Stimulated activated CD8-positive, alpha-beta memory T cell treated with anti-CD3 and anti-CD28 coated beads, Interleukin-15, amount 100 ng/mL, for 4 hours (primary cell): ENCODE results near the gene PCGF1.

ENCODE experiments used
- DNase-seq, 2 donors: peaks; one replicate each; pipeline ENCODE4 v3.0.0-alpha.2; 2020; ENCODE audit warnings: low read depth in 2 of 2

PCGF1 gene

DNA sequence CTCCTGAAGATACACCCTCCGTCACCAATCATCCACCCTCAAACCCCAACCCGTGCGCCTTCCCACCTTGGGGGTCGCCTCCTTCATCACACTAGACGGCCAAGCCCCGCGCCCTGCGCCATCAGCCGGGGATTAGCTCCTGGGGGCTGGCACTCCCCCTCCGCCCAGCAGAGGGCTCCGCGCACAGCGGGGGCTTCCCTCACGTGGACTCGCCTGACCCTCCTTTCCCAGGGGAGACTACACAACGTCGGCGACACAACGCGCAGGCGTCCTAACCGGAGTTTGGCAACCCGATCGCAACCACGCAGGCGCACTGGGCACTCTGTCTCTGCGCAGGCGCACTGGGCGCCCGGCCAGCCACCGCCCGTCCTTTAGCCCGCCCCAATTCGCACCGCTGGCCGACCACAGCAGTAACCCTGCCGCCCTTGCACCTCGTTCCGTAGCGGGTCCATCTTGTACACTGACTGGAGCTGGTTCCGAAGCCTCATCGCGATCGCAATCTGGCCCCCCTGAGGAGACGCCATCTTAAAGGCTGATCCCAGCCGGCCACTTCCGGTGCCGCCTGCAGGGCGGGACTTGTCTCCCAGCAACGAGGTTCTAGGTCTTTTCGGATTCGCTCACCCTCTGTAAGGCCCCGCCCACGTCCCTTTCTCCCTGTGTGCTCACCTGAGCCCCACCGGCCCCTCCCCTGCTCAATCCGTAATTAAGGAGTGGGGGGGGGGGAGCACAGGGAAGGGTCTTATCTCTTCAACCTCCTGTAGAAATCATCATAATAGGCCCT lies at the start of gene PCGF1:
Gene PCGF1 (minus strand): TSS at position 551 of the 781 bp plus-strand sequence. CDS start 27 bp downstream, at position 524.
- peak; percentile 97 to 98 for DNase-seq

DNA sequence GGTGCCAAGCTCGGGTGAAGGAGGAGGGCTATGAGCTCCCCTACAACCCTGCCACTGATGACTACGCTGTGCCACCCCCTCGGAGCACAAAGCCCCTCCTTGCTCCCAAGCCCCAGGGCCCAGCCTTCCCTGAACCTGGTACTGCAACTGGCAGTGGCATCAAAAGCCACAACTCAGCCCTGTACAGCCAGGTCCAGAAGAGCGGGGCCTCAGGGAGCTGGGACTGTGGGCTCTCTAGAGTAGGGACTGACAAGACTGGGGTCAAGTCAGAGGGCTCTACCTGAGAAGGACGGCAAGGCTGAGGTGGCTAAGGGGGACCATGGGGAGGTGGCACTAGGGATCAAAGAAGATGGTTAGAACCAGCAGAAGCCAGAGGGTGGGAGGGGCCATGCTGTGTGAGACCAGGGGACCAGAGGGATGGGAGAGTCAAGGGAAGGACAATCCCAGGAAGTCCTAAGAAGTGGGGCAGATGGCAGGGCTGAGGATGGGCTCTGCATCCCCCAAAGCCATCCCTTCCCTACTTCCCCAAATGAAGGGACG lies 49.4 kb upstream of the PCGF1 start:
- no peak for DNase-seq

DNA sequence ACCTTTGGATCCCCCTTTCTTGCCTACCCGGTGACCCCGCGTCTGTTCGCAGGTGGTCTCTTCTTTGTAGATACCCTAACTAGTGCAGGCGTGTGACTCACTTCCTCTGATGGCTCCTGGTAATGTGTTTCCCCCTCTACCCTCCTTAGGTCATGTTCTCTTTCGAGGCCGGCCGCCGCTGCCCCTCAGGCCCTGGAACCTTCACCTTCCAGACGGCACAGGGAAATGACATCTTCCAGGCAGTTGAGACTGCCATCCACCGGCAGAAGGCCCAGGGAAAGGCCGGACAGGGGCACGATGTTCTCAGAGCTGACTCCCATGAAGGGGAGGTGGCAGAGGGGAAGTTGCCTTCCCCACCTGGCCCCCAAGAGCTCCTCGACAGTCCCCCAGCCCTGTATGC lies 48.7 kb upstream of the PCGF1 start:
- no peak for DNase-seq

DNA sequence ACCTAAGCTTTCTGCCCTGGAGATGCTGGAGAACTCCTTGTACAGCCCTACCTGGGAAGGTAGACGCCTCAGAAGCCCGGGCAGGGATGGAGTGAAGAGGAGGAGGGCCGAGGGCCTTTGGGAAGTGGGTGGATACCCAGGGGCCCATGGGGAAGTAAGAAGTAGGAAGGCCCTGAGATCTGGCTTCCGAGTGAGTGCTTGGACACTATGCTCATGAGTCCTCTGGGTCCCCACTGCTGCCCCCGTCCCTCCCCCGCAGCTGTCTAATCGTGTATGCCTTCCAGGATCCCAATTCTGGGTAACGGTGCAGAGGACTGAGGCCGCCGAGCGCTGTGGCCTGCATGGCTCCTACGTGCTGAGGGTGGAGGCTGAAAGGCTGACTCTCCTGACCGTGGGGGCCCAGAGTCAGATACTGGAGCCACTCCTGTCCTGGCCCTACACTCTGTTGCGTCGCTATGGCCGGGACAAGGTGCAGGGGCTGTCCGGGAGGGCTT lies 48.2 kb upstream of the PCGF1 start:
- DNase-seq = no peak

GRCh38 chr2:74554820-74555531 lies 47.5 kb upstream of the PCGF1 start:
- DNase-seq = peak in 1 of 2 donors; percentile 12

DNA sequence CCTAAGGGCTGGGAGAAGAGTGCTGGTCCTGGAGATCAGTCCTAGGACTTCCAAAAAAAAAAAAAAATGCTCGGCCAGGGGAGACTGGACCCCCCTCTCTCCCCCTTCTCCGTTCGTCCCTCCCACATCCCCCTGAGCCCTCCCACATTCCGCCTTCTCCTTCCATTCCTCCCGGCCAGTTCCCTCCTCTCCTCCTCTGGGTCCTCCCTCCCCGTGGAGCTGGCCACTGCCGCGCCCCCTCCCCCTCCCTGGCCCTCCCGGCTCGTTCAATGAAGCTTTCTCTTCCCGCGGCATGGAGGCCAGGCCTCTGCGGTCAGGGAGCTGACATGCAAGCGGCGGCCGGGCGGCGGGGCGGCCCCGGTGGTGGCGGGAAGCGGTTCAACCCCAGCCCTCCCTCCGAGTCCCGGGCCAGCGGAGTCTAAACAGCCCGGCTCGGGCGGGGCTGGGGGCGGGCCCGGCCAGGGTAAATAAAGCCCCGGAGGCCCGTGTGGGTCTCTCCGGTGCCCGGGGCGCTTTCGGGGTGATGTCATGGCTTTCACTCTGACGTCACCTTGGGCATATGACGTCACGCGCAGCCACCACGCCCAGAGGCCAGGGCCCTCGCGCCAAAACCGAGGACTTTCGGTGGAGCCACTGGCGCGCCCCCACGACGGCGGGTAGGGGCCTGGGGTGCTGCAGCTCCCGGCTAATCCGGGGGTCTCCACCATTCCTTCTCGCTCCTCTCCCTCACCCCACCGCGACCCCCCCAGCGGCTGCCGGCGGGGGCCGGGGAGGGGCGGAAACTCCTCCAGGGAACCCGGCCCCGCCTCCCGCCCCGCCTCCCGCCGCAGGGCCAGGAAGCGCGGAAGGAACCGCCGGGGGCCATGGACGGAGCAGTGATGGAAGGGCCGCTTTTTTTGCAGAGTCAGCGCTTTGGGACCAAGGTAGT lies 46.7 kb upstream of the PCGF1 start, which contains the start of the genes DOK1 and LOXL3:
Gene DOK1 (plus strand): TSS at position 829 of the 928 bp plus-strand sequence. CDS start 35 bp downstream, at position 864.
Gene LOXL3 (minus strand): TSS at position 51 of the 928 bp plus-strand sequence. CDS start 1,308 bp downstream, outside the sequence.
- DNase-seq = peak; percentile 63 to 65

GRCh38 chr2:74552914-74553811 lies 45.7 kb upstream of the PCGF1 start:
- no peak for DNase-seq

DNA sequence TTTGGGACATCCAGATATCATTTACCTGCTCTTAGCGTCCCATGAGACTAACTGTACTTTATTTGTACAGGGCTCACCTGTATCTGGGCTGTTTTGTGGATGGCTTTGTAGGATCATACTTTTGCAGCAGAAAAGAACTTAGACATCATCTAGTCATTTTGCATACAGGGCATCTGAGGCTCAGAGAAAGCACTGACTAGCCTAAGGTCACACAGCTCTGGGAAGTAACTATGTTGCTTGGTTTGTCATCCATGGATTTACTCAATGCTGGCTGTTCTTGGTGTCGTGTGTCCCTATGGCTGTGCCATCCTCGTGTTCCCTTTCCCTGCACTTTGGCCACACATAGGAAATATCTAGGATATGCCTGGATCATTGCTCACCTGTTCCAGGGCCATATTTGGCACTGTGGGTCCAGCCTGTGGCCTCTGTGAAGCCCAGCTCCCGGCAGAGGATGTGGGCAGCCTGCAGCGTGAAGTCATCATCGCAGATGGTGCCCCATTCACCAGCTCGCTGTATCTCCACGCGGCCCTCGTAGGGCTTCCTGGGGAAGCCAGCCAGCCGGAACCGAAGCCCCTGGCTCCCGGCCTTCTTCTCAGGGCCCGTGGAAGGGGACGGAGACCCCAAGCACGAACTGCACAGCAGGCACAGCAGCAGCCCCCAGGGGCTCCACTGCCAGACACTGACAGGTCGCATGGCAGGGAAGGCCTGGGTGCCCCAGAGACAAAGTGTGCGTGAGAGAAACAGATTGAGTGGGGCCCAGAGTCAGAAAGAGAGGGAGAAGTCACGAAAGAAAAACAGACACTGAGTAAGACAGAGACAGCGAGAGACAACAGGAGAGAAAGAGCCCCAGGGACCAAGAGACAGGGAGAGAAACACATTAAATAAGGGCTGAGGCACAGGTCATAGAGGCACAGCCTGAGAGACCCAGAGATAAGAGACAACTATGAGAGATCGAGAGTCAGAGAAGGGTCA lies 44.7 kb upstream of the PCGF1 start:
- DNase-seq = no peak

DNA sequence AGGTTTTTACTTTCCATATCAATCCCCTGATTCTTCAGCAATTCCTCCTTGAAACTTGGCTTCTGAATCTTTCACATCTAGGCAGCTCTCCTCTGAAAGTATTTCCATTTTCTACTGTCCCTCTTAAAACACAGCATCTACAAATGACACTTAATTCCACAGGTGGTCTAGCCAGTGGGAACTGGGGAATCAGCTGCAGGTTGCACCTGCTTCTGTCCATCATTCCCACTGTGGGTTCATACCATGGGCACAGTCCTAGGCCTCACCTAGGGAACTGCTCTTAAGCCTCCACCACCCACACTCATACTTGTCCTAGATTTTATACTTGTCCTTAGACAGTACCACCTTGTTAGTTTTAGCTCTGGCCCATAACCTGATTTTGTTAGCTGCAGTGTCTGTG lies 44.0 kb upstream of the PCGF1 start:
- DNase-seq = no peak

DNA sequence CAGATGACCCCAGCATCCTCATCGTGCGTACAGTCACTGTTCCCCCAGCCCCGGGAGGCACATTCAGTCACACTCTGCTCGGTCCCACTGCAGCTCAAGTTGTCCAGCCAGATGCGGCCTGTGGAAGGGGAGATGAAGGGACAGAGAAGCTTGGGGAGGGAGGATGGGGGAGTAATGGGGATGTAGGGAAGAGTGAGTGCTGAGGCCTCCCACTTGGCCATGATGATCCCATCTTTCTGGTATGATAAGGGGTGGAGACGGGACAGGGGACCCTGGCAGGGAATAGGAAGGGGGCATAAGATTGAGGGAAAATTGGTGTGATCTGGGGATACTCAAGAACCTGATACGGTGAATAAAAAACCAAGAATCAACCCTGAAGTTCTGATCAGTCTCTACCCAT lies 42.7 kb upstream of the PCGF1 start:
- DNase-seq = no peak

- no peak for DNase-seq
Observed at GRCh38 chr2:74548900-74549826, 41.7 kb upstream of the PCGF1 start.

- DNase-seq = no peak
Observed at GRCh38 chr2:74548285-74548899, 40.9 kb upstream of the PCGF1 start.

DNA sequence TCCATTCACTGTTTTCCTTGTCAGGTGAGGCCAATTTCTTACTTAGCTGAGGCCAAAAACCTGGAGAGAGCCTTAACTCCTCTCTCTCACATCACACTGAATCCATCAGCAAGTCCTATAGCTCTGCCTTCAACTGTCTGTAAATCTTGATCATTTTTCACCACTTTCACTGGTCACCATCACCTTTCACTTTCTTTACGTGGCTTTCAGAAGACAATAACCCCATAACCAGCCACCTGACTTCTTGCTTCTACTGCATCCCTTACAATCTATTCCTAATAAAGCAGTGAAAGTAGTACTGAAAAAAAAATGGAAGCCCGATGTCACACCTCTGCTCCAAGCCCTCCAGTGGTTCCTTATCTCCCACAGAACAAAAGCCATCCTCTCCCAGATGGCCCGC lies 38.5 kb upstream of the PCGF1 start:
- no peak for DNase-seq

- DNase-seq = no peak
Observed at GRCh38 chr2:74544634-74545033, 37.1 kb upstream of the PCGF1 start.

GRCh38 chr2:74542978-74543377 lies 35.5 kb upstream of the PCGF1 start:
- DNase-seq = no peak

GRCh38 chr2:74540291-74540690 lies 32.8 kb upstream of the PCGF1 start:
- no peak for DNase-seq

DNA sequence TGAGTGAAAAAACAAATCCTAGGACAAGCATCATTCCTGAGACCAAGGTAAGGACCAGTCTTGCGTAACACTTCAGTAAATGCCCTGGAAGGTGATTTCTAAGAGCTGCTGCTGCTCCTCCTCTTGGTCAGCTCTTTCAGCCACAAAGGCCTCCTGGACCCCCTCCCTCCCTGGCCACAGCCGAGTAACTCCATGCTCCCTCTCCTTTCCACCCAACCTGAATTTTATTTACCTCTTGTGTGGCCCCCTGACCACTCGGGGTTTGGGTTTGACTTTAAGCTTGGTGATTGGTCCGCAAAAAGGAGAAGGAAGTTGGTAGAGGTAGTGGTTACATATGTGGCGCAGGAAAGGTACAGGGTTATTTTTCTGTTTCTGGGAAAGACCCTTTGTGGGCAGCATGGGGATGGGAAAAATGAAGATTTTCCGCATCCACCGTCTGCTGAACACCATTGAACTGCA lies 31.4 kb upstream of the PCGF1 start:
- DNase-seq = no peak
